Measurements from ENCODE around the gene ICE1.

ICE1 gene

GRCh38 chr5:5378531-5378930 is 43.9 kb upstream of the ICE1 start:
- TF ChIP-seq, protein P1, sequence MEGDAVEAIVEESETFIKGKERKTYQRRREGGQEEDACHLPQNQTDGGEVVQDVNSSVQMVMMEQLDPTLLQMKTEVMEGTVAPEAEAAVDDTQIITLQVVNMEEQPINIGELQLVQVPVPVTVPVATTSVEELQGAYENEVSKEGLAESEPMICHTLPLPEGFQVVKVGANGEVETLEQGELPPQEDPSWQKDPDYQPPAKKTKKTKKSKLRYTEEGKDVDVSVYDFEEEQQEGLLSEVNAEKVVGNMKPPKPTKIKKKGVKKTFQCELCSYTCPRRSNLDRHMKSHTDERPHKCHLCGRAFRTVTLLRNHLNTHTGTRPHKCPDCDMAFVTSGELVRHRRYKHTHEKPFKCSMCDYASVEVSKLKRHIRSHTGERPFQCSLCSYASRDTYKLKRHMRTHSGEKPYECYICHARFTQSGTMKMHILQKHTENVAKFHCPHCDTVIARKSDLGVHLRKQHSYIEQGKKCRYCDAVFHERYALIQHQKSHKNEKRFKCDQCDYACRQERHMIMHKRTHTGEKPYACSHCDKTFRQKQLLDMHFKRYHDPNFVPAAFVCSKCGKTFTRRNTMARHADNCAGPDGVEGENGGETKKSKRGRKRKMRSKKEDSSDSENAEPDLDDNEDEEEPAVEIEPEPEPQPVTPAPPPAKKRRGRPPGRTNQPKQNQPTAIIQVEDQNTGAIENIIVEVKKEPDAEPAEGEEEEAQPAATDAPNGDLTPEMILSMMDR (conservative IDR thresholded peaks at IDR 0.05; ENCODE audit: low read depth, low read length): no peak
- DNase-seq (ENCODE audit: low read depth): no peak
- no peak overlapping the region for H3K4me3 ChIP-seq (ENCODE audit: low read length)

DNA sequence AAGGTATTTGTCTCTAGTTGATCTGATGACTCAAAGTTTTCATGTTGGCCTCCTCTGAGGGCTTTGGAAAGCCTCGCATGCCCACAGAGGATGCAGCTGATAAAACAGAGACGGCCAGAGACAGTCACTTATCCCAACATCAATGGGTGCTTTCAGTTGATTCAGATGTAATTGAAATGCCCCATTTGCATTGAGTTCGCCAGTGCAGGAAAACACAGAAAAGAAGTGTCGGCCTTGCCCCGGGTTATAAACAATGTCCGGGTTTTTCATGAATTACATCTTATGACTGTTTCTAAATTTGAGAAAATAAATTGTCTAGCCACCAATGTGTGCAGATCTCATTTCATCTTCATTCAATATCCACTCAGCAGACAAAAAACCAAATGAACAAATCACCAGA is 42.2 kb upstream of the ICE1 start:
- H3K4me3 ChIP-seq (ENCODE audit: low read length): no peak overlapping the region
- TF ChIP-seq, protein P1 (conservative IDR thresholded peaks at IDR 0.05; ENCODE audit: low read depth, low read length): no peak
- DNase-seq (ENCODE audit: low read depth): no peak

DNA sequence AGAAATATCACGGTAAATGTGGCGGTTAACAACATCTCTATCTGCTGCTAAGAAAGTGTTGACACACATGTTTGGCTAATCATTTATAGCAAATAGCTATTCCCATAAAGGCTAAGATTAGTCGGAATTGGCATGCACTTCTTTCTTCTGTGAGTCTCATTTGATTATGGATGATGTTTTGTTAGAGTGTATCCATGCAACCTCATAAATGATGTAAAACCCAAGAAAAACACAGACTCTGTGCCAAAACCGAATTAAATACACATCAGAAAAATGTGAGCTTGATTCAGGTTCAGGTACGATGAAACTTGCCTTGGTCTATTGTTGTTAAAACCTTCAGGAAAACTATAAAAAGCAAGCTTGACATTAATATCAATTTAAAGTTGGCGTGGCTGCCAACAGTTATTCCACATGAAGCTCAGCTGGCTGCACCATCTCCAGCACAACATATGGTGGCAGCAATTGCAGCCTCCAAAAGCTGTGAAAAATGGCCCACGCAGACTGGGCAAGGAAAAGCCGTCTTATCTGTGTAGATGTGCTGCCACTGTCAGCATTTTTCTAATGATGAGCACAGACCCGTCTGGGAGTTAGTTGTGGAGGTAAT is 41.1 kb upstream of the ICE1 start:
- no peak for DNase-seq (ENCODE audit: low read depth)
- no peak overlapping the region for H3K4me3 ChIP-seq (ENCODE audit: low read length)
- TF ChIP-seq, protein P1 (conservative IDR thresholded peaks at IDR 0.05; ENCODE audit: low read depth, low read length): no peak

- TF ChIP-seq, protein P1 (conservative IDR thresholded peaks at IDR 0.05; ENCODE audit: low read depth, low read length): no peak
- no peak for DNase-seq (ENCODE audit: low read depth)
- H3K4me3 ChIP-seq (ENCODE audit: low read length): no peak overlapping the region
These were observed 39.0 kb upstream of the ICE1 start for GRCh38 chr5:5383461-5383860.

- TF ChIP-seq, protein P1 (conservative IDR thresholded peaks at IDR 0.05; ENCODE audit: low read depth, low read length): no peak
- DNase-seq (ENCODE audit: low read depth): no peak
- H3K4me3 ChIP-seq (ENCODE audit: low read length): no peak overlapping the region
These were observed 37.7 kb upstream of the ICE1 start for GRCh38 chr5:5384660-5385330.

- TF ChIP-seq, protein P1 (conservative IDR thresholded peaks at IDR 0.05; ENCODE audit: low read depth, low read length): no peak
- no peak for DNase-seq (ENCODE audit: low read depth)
- H3K4me3 ChIP-seq (ENCODE audit: low read length): no peak overlapping the region
These were observed 37.2 kb upstream of the ICE1 start for GRCh38 chr5:5385331-5385662.

DNA sequence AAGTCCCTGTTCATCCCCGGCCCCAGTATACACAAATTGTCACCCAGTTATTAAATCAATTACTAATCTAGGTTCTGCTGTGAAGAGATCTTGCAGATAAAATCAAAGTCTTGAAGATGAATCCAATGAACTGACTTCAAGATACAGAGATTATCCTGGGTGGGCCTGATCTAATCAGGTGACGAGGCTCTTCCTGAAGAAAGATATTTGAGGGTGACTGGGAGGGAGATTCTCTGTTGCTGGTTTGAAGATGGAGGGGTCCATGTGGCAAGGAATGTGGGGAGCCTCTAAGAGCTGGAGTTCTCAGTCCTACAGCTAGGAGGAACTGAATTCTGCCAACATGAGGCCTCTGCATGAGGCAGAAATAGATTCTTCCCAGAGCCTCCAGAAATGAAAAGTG is 36.1 kb upstream of the ICE1 start:
- DNase-seq (ENCODE audit: low read depth): no peak
- TF ChIP-seq, protein P1 (conservative IDR thresholded peaks at IDR 0.05; ENCODE audit: low read depth, low read length): no peak
- no peak overlapping the region for H3K4me3 ChIP-seq (ENCODE audit: low read length)

All from retinal pigment epithelial cell (primary cell).